CD4-positive, alpha-beta T cell treated with Interleukin-15 for 1 hour (primary cell): ENCODE results near the gene PAK5.
A peak's percentile ranks its signal among the peaks of the same experiment; 100 is the strongest.
"Not testable (repeated sequence)": the region's sequence is repeated elsewhere in the genome, so short reads cannot be mapped to it uniquely, and the experiment has no call there.

Source experiments
- DNase-seq: peaks from one replicate; pipeline ENCODE4 v3.0.0-alpha.2; 2020

PAK5 gene

GRCh38 chr20:9677100-9677623 is 161.7 kb downstream of the PAK5 start:
- DNase-seq, result no peak

- DNase-seq, result no peak
Measured at GRCh38 chr20:9672981-9673380, 165.9 kb downstream of the PAK5 start.

GRCh38 chr20:9672027-9672426 is 166.8 kb downstream of the PAK5 start:
- no peak for DNase-seq

- no peak for DNase-seq
Measured at GRCh38 chr20:9668381-9668780, 170.5 kb downstream of the PAK5 start.

- no peak for DNase-seq
Measured at GRCh38 chr20:9663423-9663822, 175.5 kb downstream of the PAK5 start.

- DNase-seq, result no peak
Measured at GRCh38 chr20:9660236-9660868, 178.5 kb downstream of the PAK5 start.

- DNase-seq, result no peak
Measured at GRCh38 chr20:9647741-9648140, 191.1 kb downstream of the PAK5 start.

GRCh38 chr20:9646375-9646774 is 192.5 kb downstream of the PAK5 start:
- no peak for DNase-seq

GRCh38 chr20:9642882-9643281 is 196.0 kb downstream of the PAK5 start:
- no peak for DNase-seq

- not testable (repeated sequence) for DNase-seq
Measured at GRCh38 chr20:9641499-9642000, 197.3 kb downstream of the PAK5 start.

GRCh38 chr20:9637889-9638288 is 201.0 kb downstream of the PAK5 start:
- no peak for DNase-seq

- no peak for DNase-seq
Measured at GRCh38 chr20:9635750-9636149, 203.1 kb downstream of the PAK5 start.

- DNase-seq, result no peak
Measured at GRCh38 chr20:9634327-9634726, 204.5 kb downstream of the PAK5 start.

- DNase-seq, result no peak
Measured at GRCh38 chr20:9632991-9633390, 205.9 kb downstream of the PAK5 start.

GRCh38 chr20:9632265-9632664 is 206.6 kb downstream of the PAK5 start:
- no peak for DNase-seq

GRCh38 chr20:9630554-9630953 is 208.3 kb downstream of the PAK5 start:
- no peak for DNase-seq

- no peak for DNase-seq
Measured at GRCh38 chr20:9629831-9630230, 209.0 kb downstream of the PAK5 start.

- DNase-seq, result no peak
Measured at GRCh38 chr20:9628589-9628988, 210.3 kb downstream of the PAK5 start.

- DNase-seq, result no peak
Measured at GRCh38 chr20:9628141-9628540, 210.7 kb downstream of the PAK5 start.

GRCh38 chr20:9627219-9627618 is 211.7 kb downstream of the PAK5 start:
- DNase-seq, result no peak

- no peak for DNase-seq
Measured at GRCh38 chr20:9626357-9626756, 212.5 kb downstream of the PAK5 start.

- no peak for DNase-seq
Measured at GRCh38 chr20:9617940-9618339, 220.9 kb downstream of the PAK5 start.

- peak; percentile 20 for DNase-seq
Measured at GRCh38 chr20:9616833-9617461, 221.9 kb downstream of the PAK5 start.

- DNase-seq, result no peak
Measured at GRCh38 chr20:9616455-9616805, 222.4 kb downstream of the PAK5 start.
